Body of pancreas (tissue), 4 donors: ENCODE results near the gene RAB6B. TPM values are rescaled to one million over a fixed set of nuclear protein-coding genes. Genes with fewer than 3 reads are reported as not detected.

Experiments
- ATAC-seq: fragments of 150-250 bp; one replicate; pipeline ENCODE4 v1.9.1; 2016
- DNase-seq, 4 donors: peaks; one replicate each; pipeline ENCODE4 v3.0.0-alpha.2; 2019
- H3K27ac ChIP-seq, 4 donors: fragments of 200-600 bp; sonication (generic); 1 replicate in 3 of 4; 2 replicates in 1 of 4; pipeline versions ENCODE4 v1.5.1 to v1.6.1; 2016 to 2019; ENCODE audit warnings: mild to moderate bottlenecking in 1 of 4, mixed read lengths in 1 of 4, moderate library complexity in 1 of 4
- H3K27me3 ChIP-seq, 2 donors: fragments of 200-600 bp; sonication (generic); one replicate each; pipeline ENCODE4 v1.6.0; 2016; ENCODE audit warnings: mild to moderate bottlenecking in 1 of 2
- H3K36me3 ChIP-seq, 2 donors: fragments of 200-600 bp; sonication (generic); replicated peaks in 1 of 2; 2 replicates each; pipeline ENCODE4 v1.5.1; 2016; ENCODE audit warnings: low read depth in 2 of 2; ENCODE audit not compliant: insufficient read depth in 1 of 2
- H3K4me1 ChIP-seq: fragments of 200-600 bp; sonication (generic); one replicate; pipeline ENCODE4 v1.6.0; 2016
- H3K4me3 ChIP-seq, 2 donors: fragments of 200-600 bp; sonication (generic); 1 replicate in 1 of 2; 2 replicates in 1 of 2; pipeline ENCODE4 v1.5.1; 2016 to 2019
- H3K9me3 ChIP-seq, 3 donors: fragments of 200-600 bp; sonication (generic); 1 replicate in 2 of 3; 2 replicates in 1 of 3; pipeline ENCODE4 v1.5.1; 2016
- CTCF ChIP-seq, 7 experiments: fragments of 450-650 bp in 4 of 7; fragments of 200-600 bp in 3 of 7; sonication (generic) in 3 of 7; IDR thresholded peaks; one replicate each; pipeline ENCODE4 v1.5.1; 2016 to 2019; ENCODE audit warnings: antibody characterized with exemption in 7 of 7
- POLR2A ChIP-seq, 3 donors: fragments of 450-650 bp; IDR thresholded peaks; one replicate each; pipeline ENCODE4 v1.6.1; 2016; ENCODE audit warnings: antibody characterized with exemption in 3 of 3, mild to moderate bottlenecking in 2 of 3
- WGBS, 2 donors: methylation state at CpG; one replicate each; pipeline ENCODE4 v1.1.5; 2017; 5-methylcytosine and 5-hydroxymethylcytosine counted together
- intact Hi-C: fragments of 100-400 bp; cut with DNase I; formaldehyde crosslinking; loops from one replicate; pipeline ENCODE4 v1.15.1; 2023
- total RNA-seq, 2 donors: library from RNA; depleted of rRNA; stranded (reverse); fragments of >200 nt; gene quantifications; one replicate each; pipeline ENCODE4 v1.1.0, GENCODE V29; 2016

Gene RAB6B
- total RNA-seq, 2 donors from 2014 or later = 2.6 to 3.0 TPM

GRCh38 chr3:133890972-133891644, 4.6 kb downstream of the RAB6B start:
- Histone ChIP-seq H3K27ac (no peak overlapping the region), H3K4me3 (no peak overlapping the region), H3K4me1 (peaks cover 16% of the 10 kb centered on the region), H3K36me3 (no peaks in the 10 kb centered on the region), H3K9me3 (no peaks in the 10 kb centered on the region), H3K27me3 (no peaks in the 10 kb centered on the region)
- intact Hi-C loops = no loop called here
- ATAC-seq (no peak), DNase-seq (no peak)
- 91 to 93% methylated on average over 5 of the region's 5 CpGs for WGBS, 2 donors
- no peak for TF ChIP-seq POLR2A (IDR thresholded peaks at IDR 0.05)
- TF ChIP-seq CTCF (IDR thresholded peaks at IDR 0.05) = no peak

GRCh38 chr3:133890037-133890436, 5.6 kb downstream of the RAB6B start:
- Histone ChIP-seq H3K9me3 (no peaks in the 10 kb centered on the region), H3K4me1 (peaks cover 12% of the 10 kb centered on the region), H3K36me3 (no peaks in the 10 kb centered on the region), H3K27me3 (no peaks in the 10 kb centered on the region), H3K27ac (no peak overlapping the region), H3K4me3 (no peak overlapping the region)
- ATAC-seq = no peak
- no peak for DNase-seq
- 88 to 100% methylated on average over 2 of the region's 2 CpGs for WGBS, 2 donors
- TF ChIP-seq POLR2A (IDR thresholded peaks at IDR 0.05) (no peak), CTCF (IDR thresholded peaks at IDR 0.05) (no peak)
- intact Hi-C loops = no loop called here

- intact Hi-C loops = no loop called here
- H3K27ac ChIP-seq = no peak overlapping the region
- no peaks in the 10 kb centered on the region for H3K36me3 ChIP-seq
- H3K4me3 ChIP-seq = no peak overlapping the region
- no peaks in the 10 kb centered on the region for H3K27me3 ChIP-seq
- peaks cover 5% of the 10 kb centered on the region for H3K4me1 ChIP-seq
- no peaks in the 10 kb centered on the region for H3K9me3 ChIP-seq
- ATAC-seq = no peak
- DNase-seq = no peak
- WGBS, 2 donors = 86 to 94% methylated on average over 9 of the region's 9 CpGs
- TF ChIP-seq POLR2A (IDR thresholded peaks at IDR 0.05) = no peak
- TF ChIP-seq CTCF (IDR thresholded peaks at IDR 0.05) = no peak
These were observed 6.8 kb downstream of the RAB6B start for GRCh38 chr3:133888726-133889340.

- Histone ChIP-seq H3K4me1 (peaks cover 5% of the 10 kb centered on the region), H3K36me3 (no peaks in the 10 kb centered on the region), H3K27ac (no peak overlapping the region), H3K27me3 (no peaks in the 10 kb centered on the region), H3K4me3 (no peak overlapping the region), H3K9me3 (no peaks in the 10 kb centered on the region)
- intact Hi-C loops = no loop called here
- WGBS, 2 donors = 61 to 75% methylated on average over 6 to 8 of the region's 8 CpGs
- DNase-seq (no peak), ATAC-seq (no peak)
- TF ChIP-seq CTCF (IDR thresholded peaks at IDR 0.05) (no peak), POLR2A (IDR thresholded peaks at IDR 0.05) (no peak)
These were observed 7.6 kb downstream of the RAB6B start for GRCh38 chr3:133887803-133888703.
